ENCODE measurements around the gene KIRREL3.
A peak's percentile ranks its signal among the peaks of the same experiment; 100 is the strongest.

- TF ChIP-seq CTCF (conservative IDR thresholded peaks at IDR 0.05) (peak; percentile 92), EZH2 (IDR thresholded peaks at IDR 0.05; ENCODE audit: low read depth) (no peak)
These were observed 10.4 kb downstream of the KIRREL3 start for GRCh38 chr11:126989942-126990715.
